Left ventricle myocardium inferior (tissue), 1 donor: ENCODE results near the gene HDAC9. TPM values are rescaled to one million over a fixed set of nuclear protein-coding genes. Genes with fewer than 3 reads are reported as not detected.

ENCODE experiments used
- DNase-seq: peaks from one replicate; pipeline ENCODE4 v3.0.0-alpha.2; 2020
- H3K27ac ChIP-seq: fragments of 200-600 bp; replicated peaks from 2 replicates; pipeline ENCODE4 v1.8.0; 2021
- H3K27me3 ChIP-seq: fragments of 200-600 bp; 2 replicates; pipeline ENCODE4 v1.8.0; 2021; ENCODE audit warnings: low read depth
- H3K36me3 ChIP-seq: fragments of 200-600 bp; 2 replicates; pipeline ENCODE4 v1.8.0; 2021
- H3K4me1 ChIP-seq: fragments of 200-600 bp; 2 replicates; pipeline ENCODE4 v1.8.0; 2021
- H3K4me3 ChIP-seq: fragments of 200-600 bp; 2 replicates; pipeline ENCODE4 v1.8.0; 2021; ENCODE audit warnings: mild to moderate bottlenecking, moderate library complexity
- H3K9me3 ChIP-seq: fragments of 200-600 bp; replicated peaks from 2 replicates; pipeline ENCODE4 v1.8.0; 2021
- intact Hi-C: fragments of 100-400 bp; cut with micrococcal nuclease; formaldehyde crosslinking; loops from one replicate; pipeline ENCODE4 v1.11.0; 2022
- total RNA-seq: library from RNA; stranded (reverse); fragmentation: NEBNext Ultra II Directional; extraction: Animal tissue kit (Norgen Biotek cat#: 25700); gene quantifications from one replicate; pipeline ENCODE4 v1.2.1, GENCODE V29; 2021
- TF ChIP-seq, protein P1 (sequence below): fragments of 200-600 bp; IDR thresholded peaks from 2 replicates; pipeline ENCODE4 v1.8.0; 2021; ENCODE audit warnings: antibody characterized with exemption, mild to moderate bottlenecking, borderline replicate concordance
- donor health status: DM: no; HTN: yes; CAD: no; lungs with severe emphysema.

Gene HDAC9
- total RNA-seq, 1 donor from 2014 or later = 39.6 TPM

DNA sequence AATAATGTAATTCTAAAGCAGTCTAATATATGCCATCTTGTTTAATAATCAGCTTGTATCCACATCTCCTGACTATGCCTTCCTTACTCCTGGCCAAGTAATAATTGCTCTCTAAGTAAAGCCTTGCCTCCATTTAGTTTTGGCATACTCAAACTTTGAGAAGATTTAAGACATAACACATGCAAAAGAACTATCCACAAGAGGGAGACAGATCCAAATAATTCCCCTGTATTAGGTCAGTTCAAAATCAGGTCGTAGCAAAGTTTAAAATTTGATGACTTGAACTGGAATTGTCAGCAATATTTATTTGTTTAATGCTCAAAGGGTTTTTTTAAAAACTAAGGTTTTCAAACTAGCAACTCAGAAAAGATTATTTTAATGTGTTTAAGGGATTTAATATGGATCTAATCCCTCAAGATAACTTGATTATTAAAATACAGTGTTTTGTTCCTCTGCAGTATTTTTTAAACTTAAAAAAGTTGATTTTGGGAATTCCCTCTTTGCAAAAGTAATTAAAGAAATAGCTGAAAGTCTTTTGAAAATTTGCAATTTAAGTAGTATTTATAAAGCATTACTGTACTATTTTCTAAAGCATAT is 95.3 kb downstream of the HDAC9 start:
- Histone ChIP-seq H3K4me1 (no peaks in the 10 kb centered on the region), H3K9me3 (no peaks in the 10 kb centered on the region), H3K4me3 (no peak overlapping the region), H3K36me3 (peaks cover 14% of the 10 kb centered on the region), H3K27ac (no peak overlapping the region), H3K27me3 (no peaks in the 10 kb centered on the region)
- TF ChIP-seq, protein P1, sequence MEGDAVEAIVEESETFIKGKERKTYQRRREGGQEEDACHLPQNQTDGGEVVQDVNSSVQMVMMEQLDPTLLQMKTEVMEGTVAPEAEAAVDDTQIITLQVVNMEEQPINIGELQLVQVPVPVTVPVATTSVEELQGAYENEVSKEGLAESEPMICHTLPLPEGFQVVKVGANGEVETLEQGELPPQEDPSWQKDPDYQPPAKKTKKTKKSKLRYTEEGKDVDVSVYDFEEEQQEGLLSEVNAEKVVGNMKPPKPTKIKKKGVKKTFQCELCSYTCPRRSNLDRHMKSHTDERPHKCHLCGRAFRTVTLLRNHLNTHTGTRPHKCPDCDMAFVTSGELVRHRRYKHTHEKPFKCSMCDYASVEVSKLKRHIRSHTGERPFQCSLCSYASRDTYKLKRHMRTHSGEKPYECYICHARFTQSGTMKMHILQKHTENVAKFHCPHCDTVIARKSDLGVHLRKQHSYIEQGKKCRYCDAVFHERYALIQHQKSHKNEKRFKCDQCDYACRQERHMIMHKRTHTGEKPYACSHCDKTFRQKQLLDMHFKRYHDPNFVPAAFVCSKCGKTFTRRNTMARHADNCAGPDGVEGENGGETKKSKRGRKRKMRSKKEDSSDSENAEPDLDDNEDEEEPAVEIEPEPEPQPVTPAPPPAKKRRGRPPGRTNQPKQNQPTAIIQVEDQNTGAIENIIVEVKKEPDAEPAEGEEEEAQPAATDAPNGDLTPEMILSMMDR = peak; percentile 67
- DNase-seq = no peak
- intact Hi-C loops = no loop called here

DNA sequence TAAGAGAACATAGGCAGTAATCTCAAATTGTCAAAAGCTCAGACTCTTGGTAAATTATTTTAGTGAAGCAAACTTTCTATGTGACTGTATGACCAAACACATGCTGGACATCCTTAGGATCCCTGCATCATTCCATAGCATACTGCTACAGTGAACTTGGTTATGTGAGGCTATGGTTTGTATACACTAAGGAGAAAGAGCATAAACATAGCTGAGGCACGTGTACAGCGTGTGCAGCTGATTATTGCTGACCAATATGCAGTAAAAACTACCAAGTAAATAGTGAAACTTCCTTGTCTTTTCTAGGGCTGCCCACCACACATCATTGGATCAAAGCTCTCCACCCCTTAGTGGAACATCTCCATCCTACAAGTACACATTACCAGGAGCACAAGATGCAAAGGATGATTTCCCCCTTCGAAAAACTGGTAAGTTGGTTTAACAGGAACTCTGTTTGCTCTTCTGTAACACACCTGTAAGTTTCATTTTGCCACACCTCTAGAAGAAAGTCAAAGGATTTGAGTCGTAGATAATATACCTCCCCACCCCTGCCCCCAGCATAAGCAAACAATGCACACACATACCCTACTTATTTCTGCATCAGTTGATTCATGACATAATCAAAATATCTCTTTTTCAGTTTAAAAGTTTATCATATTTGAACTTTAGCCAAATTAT is 98.2 kb downstream of the HDAC9 start:
- H3K4me3 ChIP-seq = no peak overlapping the region
- H3K4me1 ChIP-seq = peaks cover 20% of the 10 kb centered on the region
- peaks cover 18% of the 10 kb centered on the region for H3K36me3 ChIP-seq
- intact Hi-C loops = no loop called here
- H3K27ac ChIP-seq = no peak overlapping the region
- no peak for DNase-seq
- TF ChIP-seq, protein P1 = no peak
- H3K27me3 ChIP-seq = no peaks in the 10 kb centered on the region
- H3K9me3 ChIP-seq = no peaks in the 10 kb centered on the region

DNA sequence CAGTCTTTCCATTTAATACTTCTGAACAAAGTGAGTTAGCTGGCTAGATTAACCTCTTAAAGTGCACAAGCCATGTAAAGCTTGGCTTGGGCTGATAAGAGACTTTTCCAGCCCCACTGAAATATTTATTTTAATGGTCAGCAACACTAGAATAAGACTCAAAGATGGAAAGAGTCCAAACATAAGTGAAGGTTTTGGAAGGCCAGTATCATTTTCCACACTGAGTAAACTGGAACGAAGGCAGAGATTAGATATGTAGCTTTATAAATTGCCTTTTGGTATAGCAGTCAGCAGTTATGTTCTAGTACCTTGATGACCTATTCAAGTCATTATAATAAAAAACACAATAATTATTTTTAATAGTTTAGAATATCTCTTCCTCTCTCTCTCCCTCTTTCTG is 102.2 kb downstream of the HDAC9 start:
- TF ChIP-seq, protein P1 = no peak
- no peaks in the 10 kb centered on the region for H3K27me3 ChIP-seq
- peak overlapping the region; percentile 48 for H3K27ac ChIP-seq
- intact Hi-C loops = no loop called here
- peaks cover 53% of the 10 kb centered on the region for H3K36me3 ChIP-seq
- H3K4me3 ChIP-seq = no peak overlapping the region
- DNase-seq = no peak
- peaks cover 20% of the 10 kb centered on the region for H3K4me1 ChIP-seq
- peaks cover 25% of the 10 kb centered on the region for H3K9me3 ChIP-seq

DNA sequence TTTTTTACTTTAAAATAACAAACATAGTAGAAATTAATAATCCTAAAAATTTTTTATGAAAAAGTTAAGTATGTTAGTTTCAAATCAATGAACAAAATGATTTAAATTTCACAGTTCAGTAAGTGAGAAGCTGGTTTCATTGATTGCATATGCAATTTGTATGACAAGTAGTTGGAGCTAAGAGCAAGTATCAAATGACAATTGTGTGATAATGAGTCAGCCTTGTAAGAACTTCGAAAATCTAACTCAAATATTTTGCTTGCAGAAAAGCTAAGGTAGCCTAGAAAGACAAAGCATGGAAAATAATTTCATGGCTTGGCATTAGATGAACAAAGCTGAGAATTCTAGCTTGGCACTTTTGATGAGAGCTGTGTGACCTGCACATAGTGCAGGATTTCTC is 111.5 kb downstream of the HDAC9 start:
- Histone ChIP-seq H3K4me1 (no peaks in the 10 kb centered on the region), H3K27ac (no peak overlapping the region), H3K36me3 (peaks cover 46% of the 10 kb centered on the region), H3K4me3 (no peak overlapping the region), H3K9me3 (peaks cover 41% of the 10 kb centered on the region), H3K27me3 (no peaks in the 10 kb centered on the region)
- no peak for DNase-seq
- TF ChIP-seq, protein P1 = no peak
- intact Hi-C loops = no loop called here

DNA sequence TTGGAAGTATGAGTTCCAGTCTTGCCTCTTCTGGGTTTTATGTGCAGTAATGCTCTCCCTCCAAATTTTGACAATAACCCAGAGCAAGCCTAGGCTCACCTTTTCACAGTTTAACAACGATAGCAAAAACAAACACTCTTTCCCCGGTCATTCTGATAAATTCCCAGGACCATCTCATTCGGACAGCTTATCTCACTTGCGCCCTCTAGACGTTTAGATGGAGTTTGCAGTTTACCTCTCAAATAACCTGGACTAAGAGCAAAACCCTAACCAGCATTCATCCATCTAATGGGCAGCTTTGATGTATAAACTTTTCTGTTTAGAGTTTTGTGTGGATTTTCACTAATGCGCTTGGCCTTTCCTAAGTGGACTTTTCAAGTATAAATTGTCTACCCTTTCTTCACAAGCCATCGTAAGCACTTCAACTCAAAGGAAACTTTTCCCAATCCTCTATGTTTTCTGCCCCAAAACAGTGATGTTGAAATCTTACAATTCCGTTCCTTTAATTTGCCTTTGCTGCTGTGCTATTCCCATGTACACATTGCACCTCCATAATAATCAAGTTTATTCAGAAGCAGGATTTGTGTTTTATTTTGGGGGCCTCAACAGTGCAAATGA is 114.9 kb downstream of the HDAC9 start:
- no peak overlapping the region for H3K4me3 ChIP-seq
- intact Hi-C loops = no loop called here

More for the DNA sequence above, 114.9 kb downstream of the HDAC9 start:
- Histone ChIP-seq H3K27me3 (no peaks in the 10 kb centered on the region), H3K4me1 (peaks cover 9% of the 10 kb centered on the region), H3K36me3 (peaks cover 12% of the 10 kb centered on the region), H3K9me3 (peaks cover 7% of the 10 kb centered on the region), H3K27ac (no peak overlapping the region)
- TF ChIP-seq, protein P1 = peak; percentile 57
- no peak for DNase-seq
